IPS-11a (cell line): ENCODE measurements around the gene ALPP.
"Not testable (repeated sequence)": the region's sequence is repeated elsewhere in the genome, so short reads cannot be mapped to it uniquely, and the experiment has no call there.

Experiments
- H3K4me3 ChIP-seq: one replicate; pipeline ENCODE4 v1.5.1; 2013; ENCODE audit warnings: low read depth, low read length, control low read depth

ALPP gene

DNA sequence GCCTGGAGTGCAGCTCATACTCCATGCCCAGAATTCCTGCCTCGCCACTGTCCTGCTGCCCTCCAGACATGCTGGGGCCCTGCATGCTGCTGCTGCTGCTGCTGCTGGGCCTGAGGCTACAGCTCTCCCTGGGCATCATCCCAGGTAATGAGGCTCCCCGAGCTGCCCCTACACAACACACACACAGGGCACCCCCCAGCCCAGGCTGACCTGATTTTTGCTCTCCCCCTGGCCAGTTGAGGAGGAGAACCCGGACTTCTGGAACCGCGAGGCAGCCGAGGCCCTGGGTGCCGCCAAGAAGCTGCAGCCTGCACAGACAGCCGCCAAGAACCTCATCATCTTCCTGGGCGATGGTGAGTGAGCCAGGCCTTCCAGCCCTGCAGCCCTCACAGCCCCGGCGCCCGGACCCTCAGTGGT is at the start of gene ALPP:
Gene ALPP, plus strand, starts transcription at position 17 of the 417 bp plus-strand sequence. Its CDS starts 52 bp downstream, at position 69.
- H3K4me3 ChIP-seq, result not testable (repeated sequence)

DNA sequence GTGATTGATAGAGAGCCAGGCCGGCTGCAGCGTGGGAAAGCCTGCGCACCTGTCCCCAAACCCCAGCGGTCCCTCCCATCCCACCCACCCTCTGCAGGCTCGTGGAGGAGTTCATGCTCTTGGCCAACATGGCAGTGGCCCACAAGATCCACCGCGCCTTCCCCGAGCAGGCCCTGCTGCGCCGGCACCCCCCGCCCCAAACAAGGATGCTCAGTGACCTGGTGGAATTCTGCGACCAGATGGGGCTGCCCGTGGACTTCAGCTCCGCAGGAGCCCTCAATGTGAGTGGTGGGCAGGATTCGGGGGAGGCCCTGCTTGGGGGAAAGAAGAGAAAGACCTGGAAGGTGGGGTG is 48.9 kb upstream of the ALPP start:
- no peak overlapping the region for H3K4me3 ChIP-seq

DNA sequence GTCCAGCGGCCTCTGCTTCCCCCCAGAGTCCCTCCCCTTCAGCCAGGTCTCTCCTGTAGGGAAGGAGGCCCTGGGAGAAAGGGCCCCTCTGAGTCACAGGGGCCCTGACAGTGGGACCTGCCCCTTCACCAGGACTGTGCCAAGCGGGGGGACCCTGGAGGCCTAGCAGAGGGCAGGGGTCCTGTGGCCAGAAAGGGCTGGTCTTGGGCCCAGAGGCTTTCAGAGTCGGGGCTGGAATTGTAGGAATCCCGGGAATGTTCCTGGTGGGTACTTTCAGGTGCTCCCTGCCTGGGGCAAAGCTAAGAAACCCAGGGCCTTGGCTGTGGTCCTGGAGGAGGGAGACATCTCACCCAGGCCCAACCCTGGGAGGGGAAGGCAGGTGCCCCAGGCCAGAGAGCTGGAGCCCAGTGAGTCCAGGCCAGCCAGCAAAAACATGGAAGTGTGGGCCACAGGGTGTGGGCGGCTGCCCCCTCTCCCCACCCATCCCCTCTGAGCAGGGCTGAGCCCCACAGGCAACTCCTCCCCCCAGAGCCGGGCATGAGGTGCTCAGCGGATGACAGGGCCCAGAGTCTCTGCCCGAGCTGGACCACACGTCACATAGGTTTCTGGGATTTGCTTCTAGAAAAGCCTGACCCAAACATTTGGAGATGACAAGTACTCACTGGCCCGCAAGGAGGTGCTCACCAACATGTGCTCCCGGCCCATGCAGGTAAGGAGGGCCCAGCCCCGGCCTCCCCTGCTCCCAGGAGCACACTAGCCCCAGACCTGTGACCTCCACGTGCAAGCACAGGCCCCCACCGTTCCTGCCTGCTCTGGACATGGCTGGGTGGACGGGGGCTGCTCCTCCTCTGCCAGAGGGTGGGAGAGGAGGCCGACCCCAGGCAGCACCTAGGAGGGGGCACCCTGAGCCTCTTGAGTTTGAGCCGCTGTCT is 48.2 kb upstream of the ALPP start:
- H3K4me3 ChIP-seq, result no peak overlapping the region

DNA sequence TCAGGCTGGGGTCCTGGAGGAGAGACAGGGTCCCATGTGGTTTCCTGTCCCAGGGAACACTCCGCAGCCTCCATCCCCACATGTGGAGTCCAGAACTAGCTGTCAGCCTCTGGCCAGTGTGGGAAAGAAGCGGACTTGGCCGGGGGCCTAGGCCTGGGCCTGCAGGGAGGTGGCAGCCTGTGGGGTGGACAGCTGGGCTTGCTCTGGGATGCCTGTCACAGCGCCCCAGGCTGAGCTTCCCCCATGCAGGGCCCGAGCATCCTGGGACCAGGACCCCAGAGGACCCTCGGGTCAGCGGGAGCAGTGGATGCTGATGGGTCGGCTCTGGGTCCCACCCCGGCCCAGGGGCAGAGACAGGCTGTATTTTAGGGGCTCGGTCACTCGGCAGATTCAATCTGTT is 47.5 kb upstream of the ALPP start:
- H3K4me3 ChIP-seq, result not testable (repeated sequence)

DNA sequence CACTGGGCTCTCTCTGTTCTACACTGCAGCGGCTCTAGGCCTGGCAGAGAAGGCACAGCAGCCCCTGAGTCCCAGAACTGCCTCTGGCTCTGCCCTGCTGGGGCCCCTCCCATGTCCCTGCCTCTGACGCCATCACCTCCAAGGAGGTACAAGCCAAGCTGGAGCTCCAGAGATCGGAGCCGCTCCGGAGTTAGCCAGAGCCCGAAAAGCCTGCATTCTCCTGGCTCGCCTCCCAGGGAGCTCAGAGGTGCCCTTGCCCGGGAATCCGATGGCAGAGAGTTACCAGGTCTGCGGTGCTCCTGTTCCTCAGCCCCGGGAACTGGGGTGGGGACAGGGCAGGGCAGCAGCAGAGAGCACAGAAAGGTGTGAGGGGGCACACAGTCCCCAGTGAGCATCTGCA is 46.9 kb upstream of the ALPP start:
- H3K4me3 ChIP-seq, result not testable (repeated sequence)

DNA sequence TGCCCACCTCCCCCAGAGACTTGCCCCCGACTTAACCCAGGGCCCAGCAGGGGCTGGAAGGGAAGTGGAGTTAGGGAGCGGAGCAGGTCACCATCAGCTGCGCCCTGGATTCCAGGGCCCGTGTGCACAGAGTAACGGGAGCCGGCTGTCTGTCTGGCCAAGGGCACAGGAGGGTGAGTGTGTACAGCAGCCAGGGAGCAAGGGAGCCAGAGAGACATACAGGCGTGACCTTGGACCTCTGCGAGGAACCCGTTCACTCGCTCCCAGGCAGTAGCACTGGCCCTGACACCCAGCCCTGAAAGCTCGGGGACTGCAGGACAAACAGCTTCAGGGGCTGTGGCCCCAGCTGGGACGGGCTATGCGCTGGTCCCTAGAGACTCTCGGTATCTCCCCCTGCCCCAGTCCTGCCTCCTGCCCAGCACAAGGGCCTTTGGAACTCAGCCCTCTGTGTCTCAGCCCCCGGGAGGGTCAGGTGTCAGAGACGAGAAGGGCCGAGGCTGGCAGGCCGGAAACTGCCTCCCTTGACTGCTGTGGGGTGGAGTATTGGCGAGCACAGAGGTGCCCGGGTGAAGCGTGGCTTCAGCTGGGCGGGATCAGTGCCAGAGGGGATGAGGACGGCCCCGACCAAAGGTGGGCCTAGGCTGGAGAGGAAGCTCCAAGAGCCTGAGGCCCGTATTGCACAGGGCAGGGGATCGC is 46.2 kb upstream of the ALPP start:
- H3K4me3 ChIP-seq, result not testable (repeated sequence)

DNA sequence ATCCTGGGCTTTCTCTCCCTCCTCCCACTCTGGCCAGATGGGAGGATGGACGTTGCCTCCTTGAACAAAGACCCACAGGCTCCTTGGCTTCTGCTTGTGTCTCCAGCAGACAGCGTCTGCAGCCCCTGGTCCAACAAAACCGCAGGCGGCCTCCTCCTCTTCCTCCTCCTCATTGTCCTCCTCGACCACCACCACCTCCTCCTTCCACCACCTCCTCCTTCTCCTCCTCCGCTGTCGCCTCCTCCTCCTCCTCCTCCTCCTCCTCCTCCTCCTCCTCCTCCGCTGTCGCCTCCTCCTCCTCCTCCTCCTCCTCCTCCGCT is 45.7 kb upstream of the ALPP start:
- no peak overlapping the region for H3K4me3 ChIP-seq

DNA sequence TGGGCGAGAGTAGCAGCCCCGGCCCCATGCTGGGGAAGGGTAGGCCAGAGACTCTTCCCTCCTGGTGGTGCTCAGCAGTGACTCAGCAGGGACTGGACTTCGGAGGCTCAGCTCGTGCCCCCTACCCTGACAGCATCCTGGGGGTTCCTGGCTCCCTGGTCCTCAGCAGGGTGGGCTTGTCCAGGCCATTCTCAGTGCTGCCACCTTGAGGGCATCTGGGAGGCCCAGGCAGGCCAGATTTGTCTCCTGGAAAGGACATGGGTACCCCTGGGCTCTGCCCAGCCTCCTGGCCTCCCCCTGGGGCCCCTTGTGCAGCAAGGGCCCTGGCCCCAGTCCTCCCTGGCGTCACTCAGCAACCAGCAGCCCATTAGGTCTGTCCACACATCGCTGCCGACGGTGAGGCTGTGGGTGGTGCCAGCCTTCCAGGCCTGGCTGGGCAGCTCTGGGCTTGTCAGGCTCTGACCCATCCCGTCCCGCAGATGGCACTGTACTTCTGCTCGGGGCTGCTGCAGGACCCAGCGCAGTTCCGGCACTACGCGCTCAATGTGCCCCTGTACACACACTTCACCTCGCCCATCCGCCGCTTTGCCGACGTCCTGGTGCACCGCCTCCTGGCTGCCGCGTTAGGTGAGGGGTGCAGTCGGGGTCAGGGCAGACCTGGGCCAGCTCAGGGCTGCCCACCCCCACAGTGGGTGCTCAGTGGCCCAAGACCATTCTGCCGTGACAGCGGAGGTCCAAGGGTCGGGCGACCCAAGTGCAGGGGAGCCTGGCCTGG is 45.0 kb upstream of the ALPP start:
- no peak overlapping the region for H3K4me3 ChIP-seq

DNA sequence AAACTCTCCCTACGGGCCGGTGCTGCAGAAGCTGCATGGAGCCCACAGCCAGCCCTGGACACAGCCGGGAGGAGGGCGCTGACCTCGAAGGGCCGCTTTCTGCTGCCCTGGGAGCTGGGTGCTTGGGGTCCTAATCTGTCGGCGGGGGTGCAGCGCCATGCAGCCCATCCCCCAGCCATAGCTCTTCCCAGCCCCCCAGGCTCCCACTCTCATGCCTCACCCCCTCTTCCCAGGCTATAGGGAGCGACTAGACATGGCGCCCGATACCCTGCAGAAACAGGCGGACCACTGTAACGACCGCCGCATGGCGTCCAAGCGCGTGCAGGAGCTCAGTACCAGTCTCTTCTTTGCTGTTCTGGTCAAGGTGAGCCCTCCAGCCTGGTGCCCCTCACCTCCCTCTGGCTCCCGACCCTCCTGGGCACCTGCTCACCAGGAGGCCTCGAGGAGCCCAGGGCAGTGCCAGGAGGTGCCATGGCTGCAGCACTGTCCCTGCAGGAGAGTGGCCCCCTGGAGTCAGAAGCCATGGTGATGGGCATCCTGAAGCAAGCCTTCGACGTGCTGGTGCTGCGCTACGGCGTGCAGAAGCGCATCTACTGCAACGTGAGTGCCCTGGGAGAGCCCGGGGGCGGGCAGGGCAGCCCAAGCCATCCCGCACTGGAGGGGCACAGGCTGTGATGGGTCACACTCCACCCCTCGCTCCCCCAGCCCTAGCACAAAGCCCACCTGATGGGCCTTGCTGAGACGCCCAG is 44.2 kb upstream of the ALPP start:
- not testable (repeated sequence) for H3K4me3 ChIP-seq

DNA sequence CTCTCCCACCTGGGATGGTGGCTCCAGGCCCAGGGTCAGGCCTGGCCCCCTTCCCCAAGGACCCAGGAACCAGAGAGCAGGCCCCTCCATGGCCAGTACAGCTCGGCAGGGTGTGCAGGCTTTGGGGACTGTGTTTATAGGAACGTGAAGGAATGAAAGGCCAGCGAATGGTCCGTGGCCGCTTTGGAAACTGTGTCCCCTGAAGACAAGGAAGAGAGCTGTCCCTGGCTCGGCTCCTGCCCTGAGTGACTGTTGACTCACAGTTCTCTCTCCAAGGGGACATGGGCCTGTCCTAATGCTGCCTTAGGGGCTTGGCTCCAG is 43.7 kb upstream of the ALPP start:
- H3K4me3 ChIP-seq, result not testable (repeated sequence)

DNA sequence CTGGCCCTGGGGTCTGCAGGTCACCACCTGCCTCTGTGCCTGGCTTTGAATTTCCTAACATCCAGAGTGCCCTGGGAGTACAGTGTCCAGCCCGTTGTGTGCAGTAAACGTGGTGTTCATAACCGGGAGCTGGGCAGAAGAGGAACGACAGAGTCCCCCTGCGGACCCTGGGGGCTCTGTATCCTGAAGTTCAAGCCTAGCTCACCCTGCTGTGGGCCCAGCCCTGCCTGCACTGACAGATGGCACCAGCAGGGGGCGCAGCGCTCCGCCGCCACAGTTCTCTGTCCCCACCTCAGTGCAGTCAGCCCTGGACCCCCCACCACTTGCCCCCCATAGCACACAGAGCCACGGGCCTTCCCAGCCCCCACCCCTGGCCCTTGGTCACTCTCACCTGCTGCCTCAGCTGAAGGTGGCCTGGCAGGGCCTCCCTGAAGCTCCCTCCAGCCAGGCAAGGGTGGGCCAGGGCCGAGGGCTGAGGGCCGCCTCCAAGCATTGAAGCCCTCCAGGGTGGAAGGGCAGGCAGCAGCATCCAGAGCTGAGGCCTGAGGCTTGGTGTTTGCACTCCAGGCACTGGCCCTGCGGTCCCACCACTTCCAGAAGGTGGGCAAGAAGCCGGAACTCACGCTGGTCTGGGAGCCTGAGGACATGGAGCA is 43.2 kb upstream of the ALPP start:
- not testable (repeated sequence) for H3K4me3 ChIP-seq

DNA sequence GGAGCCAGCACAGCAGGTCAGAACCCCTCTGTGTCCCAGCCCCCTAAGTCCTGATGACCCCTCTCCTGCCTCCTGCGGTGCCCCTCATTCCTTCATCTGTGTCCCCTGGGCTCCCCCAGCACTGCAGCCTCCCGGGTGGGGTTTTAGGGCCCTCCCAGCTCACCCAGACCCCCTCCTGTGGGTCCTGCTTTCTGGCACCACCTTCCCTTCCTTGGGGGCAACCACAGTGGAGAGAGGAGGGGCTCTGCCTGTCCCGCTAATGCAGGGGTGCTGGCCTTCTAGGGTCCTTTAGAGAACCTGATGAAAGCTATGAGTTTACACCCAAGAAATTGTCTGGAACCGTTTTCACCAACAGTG is 42.7 kb upstream of the ALPP start:
- no peak overlapping the region for H3K4me3 ChIP-seq

DNA sequence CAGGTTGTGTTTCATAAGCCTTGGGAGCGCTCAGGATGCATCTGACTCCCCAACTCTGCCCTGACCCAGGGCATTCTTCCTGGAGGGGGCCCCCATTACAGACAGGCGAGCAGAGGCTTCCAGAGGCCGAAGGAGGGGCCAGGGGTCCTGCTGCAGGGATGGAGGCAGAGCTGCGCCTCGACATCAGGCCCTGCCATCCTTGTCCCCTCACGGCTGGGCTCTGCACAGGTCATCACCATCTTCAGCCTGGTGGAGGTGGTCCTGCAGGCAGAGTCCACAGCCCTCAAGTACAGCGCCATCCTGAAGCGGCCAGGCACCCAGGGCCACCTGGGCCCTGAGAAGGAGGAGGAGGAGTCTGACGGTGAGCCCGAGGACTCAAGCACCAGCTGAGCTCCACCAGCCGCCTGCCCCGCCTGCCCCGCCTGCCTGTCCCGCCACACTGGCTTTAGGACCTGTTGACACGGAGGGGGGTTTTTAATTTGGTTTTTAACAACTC is 42.3 kb upstream of the ALPP start:
- H3K4me3 ChIP-seq, result no peak overlapping the region

DNA sequence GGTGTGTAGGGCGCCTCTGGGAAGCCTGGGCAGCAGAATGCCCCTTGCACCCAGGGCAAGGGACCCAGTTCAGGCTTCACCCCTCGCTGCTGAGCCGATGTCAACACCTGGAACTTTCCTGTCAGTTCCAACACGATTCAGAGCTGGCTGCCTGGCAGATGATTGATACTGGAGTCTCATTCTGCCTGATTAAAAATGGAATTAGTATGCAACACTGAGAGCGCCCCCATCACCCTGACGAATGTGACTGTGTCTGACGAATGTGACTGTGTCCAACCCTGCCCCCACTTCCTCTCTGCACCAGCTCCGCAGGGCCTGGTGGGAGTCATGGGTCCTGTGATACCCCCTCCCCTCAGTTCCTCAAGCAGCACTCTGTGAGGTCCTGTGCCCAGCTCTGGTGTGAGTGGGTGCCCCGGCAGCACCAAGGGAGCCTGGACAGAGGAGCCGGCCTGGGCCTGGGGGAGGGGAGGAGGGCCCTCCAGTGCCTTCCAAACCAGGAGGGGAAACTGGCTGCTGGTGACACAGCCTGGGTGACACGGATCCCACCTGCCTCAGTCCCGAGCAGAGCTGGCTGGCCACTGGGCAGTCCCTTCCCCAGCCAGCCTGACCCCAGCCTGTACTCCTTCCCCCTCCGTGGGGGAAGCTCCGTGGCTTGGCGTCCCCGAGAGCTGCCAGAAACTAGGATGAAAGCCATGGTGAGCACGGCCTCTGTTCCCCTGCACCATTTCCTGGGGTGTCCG is 41.4 kb upstream of the ALPP start:
- no peak overlapping the region for H3K4me3 ChIP-seq

DNA sequence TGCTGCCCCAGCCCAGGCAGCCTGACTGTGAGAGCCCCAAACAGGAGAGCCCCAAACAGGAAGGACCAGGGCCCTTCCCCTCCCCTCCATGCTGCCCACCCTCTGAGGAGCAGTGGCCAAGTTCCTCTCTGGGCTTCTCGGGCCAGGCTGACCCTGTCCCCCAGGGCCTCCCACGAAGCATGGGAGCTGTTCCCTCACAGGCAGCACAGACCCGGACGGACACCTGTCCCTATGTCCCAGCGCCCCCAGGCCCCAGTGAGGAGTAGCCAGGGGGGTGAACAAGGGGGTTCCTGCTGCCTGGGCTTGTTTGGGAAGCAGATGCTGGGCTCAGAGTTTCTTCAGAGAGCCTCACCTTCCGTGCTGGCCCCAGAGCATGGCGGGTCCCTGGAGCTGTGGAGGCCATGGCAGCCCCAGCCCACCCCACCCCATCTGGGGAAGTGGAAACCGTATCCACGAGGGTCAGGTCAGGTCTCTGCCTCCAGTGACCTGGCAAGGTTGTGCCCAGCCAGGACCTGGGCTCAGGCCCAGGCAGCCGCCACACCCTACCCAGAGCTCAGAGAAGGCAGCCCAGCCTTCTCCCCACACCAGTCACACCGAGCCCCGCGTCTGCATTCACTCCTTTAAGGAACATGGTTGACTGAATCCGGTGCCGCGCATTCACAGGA is 40.3 kb upstream of the ALPP start:
- not testable (repeated sequence) for H3K4me3 ChIP-seq

DNA sequence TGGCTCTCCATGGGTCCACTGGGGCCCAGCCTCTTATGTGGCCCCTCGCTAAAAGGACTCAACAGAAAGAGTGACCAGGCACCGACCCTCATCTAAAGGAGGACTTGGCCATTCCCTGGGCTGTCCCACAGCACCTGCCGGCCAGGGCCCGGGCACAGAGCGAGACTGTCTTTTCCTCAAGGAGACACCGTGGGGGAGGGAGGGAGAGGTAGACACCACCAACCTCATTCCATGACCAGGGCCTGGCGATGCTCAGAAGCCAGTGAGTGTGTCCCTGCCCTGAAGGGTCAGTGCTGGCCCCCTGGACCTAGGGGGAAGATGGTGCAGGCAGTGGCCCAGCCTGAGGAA is 39.8 kb upstream of the ALPP start:
- no peak overlapping the region for H3K4me3 ChIP-seq

DNA sequence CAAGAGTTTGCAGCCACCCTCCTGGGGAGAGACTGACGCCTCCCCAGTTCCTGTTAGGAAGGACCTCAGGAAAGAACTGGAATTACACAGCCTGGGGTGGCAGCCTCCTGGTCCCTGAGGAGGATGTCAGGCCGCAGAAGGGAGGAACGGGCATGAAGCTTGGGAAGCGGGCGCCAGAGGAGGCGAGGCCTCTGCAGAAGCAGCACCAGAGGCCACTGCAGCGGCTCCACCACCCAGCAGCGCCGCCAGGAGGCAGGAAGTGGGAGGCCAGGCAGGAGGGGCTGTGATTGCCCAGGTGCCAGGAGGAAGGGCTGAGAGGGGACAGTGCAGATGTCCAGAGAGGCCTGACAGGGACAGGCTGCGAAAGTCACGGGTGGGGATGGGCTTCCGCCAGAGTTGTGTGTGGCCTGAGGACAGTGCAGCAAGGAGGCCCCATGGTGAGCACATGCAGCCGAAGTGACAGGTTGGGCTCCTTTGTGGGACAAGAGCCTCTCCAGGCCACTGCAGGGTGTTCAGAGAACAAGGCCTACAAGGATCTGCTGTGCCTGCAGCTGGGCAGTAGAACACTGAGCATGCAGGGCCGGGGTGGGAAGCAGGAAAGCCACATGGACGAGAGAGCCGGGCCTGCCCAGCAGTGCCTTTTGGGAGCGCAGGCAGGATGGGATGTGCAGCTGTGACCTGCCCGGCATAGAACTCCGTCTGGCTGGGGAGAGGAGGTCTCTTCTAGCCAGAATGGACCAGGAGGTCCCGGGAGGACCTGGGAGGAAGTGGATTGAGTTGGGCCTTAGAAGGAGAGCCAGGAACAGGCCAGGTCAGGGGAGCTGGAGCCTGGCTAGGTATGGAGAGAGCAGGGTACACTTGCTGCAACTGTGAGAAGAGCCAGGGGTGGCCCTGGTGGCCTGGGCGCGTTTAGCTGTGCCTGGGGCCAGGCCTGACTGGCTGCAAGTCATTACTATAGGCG is 39.1 kb upstream of the ALPP start:
- no peak overlapping the region for H3K4me3 ChIP-seq

DNA sequence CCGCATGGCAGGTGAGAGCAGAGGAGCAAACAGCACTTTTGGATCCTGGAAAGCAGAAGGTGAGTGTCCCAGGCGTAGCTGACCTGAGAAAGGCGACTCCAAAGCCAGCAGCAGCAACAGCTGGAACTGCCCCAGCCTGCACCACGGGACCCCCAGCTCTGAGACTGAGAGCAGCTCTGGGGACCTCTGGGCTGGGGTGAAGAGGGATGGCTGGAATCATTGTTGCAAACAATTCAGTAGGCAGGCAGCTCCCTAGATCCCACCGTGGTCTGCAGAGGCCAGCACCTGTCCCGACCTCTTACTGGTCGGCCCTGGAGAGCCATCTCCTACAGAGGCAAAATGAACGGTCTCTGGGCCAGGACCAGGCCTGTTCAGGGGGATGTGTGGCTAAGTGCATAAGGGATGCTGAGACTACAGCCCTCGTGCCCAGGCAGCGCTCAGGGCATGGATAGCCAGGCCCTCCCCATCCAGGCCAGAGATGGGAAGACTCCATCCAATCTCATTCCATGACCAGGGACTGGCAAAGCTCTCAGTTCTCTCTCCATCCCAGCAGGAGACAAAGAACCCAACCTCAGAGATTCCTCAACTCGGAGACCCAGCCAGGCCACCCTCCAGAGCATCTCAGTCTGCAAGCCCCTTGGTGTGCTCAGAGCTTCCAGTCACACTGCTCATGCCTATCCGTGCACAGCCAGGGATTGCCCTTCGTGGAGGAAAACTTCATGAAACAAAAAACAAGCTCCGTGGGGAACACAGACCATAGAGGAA is 38.2 kb upstream of the ALPP start:
- H3K4me3 ChIP-seq, result no peak overlapping the region
